Measurements from ENCODE around the gene FGF3.

DNA sequence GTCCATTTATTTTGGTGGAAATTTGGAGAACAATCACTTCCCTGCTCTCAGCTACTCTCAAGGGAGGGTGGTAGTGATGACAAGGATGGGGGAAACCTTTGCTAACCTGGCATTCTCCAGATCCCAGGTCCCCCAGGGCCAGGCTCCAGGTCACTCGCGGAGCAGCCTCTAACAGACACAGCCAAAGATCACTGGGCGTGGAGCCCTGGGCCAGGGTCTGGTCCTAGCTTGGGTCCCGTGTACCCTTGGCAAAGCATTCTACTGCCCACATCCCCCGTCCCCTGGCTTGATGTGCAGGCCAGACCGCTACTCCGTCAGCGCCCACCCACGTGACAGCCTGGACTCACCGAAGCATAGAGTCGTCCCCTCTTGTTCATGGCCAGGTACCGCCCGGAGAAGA is 3.2 kb downstream of the FGF3 start:
- TF ChIP-seq, protein P1, sequence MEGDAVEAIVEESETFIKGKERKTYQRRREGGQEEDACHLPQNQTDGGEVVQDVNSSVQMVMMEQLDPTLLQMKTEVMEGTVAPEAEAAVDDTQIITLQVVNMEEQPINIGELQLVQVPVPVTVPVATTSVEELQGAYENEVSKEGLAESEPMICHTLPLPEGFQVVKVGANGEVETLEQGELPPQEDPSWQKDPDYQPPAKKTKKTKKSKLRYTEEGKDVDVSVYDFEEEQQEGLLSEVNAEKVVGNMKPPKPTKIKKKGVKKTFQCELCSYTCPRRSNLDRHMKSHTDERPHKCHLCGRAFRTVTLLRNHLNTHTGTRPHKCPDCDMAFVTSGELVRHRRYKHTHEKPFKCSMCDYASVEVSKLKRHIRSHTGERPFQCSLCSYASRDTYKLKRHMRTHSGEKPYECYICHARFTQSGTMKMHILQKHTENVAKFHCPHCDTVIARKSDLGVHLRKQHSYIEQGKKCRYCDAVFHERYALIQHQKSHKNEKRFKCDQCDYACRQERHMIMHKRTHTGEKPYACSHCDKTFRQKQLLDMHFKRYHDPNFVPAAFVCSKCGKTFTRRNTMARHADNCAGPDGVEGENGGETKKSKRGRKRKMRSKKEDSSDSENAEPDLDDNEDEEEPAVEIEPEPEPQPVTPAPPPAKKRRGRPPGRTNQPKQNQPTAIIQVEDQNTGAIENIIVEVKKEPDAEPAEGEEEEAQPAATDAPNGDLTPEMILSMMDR (IDR thresholded peaks at IDR 0.05 in 8 of 11, conservative IDR thresholded peaks at IDR 0.05 in 3 of 11): no peak
- TF ChIP-seq POLR2A (IDR thresholded peaks at IDR 0.05): no peak

All from spleen (tissue), 7 donors.